Measurements from ENCODE around the gene SGPL1.
"Not testable (repeated sequence)": the region's sequence is repeated elsewhere in the genome, so short reads cannot be mapped to it uniquely, and the experiment has no call there.

Gene SGPL1

DNA sequence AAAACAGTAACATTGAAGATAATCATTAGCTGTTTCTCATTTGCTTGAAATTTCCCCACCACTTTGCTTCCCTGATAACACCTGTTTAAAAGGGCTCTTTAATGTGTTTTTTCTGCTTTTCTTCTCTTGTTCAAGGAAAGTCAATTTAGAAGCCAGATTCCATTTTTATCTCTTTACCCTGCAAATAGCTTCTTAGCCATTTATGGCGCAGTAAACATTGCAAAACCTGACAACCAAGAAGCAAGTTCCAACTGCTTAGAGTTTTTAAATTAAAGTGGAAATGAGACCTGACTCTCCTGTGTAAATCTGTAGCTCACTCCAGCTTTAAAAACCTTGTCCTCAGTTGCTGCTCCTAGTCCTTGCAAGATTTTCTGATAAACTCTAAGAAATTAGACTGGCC lies 30.1 kb downstream of the SGPL1 start:
- DNase-seq, result no peak

DNA sequence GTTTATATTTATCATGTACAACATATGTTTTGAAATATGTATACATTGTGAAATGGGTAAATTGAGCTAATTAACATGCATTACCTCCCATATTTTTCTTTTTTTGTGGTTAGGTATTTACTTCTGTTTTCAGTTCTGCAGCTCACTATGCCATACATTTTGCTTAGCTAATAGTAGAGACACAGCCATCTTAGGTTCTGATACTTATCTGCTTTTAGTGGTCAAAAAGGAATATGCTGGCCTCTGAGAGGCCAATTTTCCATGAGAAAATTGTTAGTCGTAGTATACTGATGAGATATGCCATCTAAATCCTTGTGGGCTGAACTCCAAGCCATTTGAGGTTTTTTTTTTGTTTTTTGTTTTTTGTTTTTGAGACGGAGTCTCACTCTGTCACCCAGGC lies 31.0 kb downstream of the SGPL1 start:
- no peak for DNase-seq

DNA sequence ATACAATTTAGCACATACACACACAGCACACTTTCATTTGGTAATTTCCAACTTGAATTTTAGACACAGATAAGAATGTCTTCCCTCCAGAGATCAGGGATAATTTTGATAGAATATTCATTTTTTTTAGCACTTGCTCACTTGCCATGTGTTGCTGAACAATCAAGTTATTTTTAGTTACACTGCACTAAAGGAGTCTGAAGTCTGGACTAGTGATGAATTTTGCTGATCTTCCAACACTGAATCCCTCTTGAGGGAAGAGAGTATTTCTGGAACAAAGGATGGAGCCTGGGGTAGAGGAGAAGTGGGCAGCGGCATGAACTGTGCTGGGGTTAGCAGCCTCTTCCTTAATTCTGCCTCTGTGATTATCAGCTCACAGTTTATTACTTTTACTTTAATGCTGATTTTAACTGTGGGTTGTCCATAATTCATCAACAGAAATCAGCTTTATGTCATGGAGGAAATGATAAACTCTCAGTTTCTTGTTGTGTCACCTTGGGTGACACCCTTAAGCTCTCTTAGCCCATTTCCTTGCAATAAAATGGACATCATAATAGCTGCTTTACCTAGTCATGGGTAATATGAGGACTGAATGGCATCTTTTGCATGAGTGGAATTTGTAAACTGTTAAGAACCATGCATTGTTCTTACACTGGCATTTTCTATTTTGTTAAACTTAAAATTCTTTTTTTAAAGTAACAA lies 32.1 kb downstream of the SGPL1 start:
- DNase-seq, result no peak

DNA sequence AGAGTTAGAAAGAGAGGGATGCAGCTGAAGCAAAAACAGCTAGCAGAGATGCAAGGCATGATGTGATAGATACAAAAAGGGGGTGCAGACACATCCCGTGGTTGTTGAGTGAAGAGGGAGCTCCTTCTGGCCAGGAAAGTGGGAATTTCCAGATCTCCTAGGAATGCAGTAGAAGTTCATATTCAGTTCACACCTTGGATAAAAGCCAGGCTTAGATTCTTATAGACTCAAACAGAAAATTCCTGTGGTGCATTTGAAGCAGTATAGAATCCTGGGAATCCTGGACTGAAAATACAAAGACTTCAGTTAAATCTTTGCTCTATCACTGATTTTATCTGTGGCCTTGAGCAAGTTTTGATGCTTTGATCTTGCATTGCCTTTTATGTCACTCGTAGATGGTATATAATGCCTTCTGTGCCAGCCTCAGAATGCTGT lies 33.9 kb downstream of the SGPL1 start:
- DNase-seq, result no peak

DNA sequence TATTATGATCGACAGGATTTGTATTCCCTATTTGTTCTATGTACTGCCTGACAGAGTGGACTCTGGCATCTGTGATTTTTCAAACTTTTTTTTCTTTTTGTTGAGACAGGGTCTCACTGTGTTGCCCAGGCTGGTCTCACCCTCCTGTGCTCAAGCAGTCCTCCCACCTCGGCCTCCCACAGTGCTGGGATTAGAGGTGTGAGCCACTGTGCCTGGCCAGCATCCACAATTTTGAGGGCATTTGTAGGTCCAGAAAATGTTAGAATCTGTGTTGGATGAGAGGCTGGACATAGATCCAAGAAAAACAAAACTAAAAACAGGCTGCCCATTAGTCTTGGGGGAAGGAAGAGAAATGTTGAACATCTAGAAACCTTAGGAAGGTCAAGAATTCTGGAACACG lies 34.3 kb downstream of the SGPL1 start:
- DNase-seq, result no peak

DNA sequence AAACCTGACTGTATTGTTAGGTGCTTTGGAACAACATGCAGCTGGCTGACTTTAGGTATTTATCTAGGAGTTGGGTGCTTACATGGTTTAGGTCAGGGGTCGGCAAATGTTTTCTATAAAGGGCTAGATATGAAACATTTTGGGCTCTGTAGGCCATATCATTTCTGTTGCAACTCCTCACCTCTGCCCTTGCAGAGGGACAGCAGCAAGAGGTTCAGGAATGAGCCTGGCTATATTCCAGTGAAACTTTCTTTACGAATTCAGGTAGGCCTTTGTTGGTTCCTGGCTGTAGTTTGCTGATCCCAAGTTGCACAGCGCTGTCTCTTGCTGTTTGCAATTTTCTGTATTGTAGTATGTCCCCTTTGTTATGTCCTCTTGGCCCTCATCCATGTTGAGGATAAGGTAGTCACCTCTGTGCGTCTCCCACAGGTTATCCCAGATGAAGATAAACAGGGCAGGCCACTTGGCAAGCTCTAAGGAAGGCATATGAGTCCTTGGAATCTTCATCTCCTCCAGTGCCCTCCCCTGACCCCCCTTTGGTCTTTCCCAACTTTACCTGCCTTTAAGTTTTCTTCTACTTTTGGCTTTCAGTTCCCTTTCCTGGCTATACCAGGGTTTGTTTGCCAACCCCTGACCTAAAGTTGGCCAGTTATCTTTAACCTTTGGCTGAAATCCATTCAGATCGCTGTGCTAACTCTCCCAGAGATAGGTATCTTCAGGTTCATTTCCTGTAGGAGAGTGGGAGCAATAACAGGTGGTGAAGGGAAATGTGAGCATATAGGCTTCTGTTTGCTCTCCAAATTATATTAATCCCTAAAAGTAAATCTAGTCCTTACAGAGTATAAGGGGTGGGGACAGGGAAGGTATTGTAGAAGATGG lies 36.1 kb downstream of the SGPL1 start:
- DNase-seq, result peak; percentile 39

DNA sequence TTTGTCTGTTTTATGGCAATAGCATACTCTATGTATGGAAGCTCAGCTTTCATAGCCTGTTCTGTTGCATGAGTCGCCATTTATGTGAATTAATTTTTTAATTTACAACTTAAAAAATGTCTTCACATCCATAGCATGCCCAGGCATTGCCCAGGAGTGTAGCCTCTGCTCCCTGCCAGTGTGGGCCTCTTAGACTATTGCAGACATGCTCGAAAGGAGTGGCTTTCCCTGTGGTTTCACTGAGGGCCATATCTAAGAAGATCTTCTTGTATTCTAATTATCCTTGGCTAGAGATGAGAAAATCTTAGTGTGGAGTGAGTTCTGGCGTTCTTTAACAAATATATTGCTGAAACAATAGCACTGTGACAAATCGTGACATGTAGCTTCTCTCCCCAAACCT lies 37.3 kb downstream of the SGPL1 start:
- no peak for DNase-seq

DNA sequence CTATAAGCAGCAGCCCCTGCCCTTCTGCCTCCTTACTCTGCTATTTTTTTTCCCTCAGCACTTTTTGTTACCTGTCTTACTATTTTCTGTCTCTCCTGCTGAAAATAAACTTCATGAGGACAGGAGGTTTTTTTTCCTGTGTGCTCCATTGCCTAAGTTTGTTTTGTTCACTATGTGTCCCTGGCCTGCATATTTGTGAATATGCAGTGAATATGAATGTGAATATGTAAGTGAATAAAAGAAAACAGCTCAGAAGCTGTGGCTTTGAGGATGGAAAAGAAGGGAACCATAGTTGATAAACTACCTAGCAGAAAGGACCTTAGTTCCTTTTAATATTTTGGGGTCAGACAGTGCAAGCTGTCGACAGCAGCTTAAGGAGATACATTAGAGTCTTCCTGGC lies 37.7 kb downstream of the SGPL1 start:
- no peak for DNase-seq

DNA sequence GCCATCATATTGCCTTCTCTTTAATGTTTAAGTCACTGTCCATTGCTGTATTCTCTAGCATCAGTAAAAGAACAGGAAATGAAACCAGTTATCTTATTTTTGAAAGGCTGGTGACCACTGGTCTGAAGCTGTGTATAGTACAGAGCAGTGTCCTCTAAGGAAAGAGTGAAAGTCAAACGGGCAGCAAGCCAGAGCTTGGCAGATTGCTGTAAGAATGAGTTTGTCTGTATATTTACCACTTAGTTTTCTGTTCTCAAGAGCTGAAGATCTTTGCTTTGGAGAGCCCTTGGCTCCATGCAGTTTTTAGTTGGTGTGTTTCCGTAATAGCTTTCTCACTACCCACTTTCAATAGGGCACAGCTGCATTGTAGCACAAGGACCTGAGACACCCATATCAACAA lies 40.7 kb downstream of the SGPL1 start:
- DNase-seq, result no peak

DNA sequence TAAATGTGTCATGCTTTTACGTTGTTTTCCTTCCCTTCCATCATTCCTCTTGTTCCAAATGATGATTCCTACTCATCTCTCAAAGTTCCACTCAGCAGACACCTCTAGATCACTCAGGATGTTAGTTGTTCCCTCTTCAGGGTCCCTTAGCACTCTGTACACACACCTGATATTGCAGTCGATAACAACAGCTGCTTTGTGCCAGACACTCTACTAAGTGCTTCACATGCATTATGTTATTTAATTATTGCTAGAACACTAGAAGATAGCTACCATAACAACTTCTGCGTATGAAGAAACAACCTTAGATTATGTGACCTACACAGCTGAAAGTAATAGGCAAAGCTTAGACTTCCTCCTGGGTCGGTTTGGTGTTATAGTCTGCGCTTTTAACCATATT lies 43.0 kb downstream of the SGPL1 start:
- DNase-seq, result no peak

DNA sequence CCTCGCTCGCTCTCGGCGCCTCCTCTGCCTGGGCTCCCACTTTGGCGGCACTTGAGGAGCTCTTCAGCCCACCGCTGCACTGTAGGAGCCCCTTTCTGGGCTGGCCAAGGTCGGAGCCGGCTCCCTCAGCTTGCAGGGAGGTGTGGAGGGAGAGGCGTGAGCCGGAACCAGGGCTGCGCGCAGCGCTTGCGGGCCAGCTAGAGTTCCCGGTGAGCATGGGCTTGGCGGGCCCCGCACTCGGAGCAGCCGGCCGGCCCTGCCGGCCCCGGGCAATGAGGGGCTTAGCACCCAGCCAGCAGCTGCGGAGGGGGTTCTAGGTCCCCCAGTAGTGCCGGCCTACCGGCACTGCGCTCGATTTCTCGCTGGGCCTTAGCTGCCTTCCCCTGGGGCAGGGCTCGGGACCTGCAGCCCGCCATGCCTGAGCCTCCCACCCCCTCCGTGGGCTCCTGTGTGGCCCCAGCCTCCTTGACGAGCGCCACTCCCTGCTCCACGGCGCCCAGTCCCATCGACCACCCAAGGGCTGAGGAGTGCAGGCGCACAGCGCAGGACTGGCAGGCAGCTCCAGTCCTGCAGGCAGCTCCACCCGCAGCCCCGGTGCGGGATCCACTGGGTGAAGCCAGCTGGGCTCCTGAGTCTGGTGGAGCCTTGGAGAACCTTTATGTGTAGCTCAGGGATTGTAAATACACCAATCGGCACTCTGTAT lies 45.9 kb downstream of the SGPL1 start:
- DNase-seq, result not testable (repeated sequence)

DNA sequence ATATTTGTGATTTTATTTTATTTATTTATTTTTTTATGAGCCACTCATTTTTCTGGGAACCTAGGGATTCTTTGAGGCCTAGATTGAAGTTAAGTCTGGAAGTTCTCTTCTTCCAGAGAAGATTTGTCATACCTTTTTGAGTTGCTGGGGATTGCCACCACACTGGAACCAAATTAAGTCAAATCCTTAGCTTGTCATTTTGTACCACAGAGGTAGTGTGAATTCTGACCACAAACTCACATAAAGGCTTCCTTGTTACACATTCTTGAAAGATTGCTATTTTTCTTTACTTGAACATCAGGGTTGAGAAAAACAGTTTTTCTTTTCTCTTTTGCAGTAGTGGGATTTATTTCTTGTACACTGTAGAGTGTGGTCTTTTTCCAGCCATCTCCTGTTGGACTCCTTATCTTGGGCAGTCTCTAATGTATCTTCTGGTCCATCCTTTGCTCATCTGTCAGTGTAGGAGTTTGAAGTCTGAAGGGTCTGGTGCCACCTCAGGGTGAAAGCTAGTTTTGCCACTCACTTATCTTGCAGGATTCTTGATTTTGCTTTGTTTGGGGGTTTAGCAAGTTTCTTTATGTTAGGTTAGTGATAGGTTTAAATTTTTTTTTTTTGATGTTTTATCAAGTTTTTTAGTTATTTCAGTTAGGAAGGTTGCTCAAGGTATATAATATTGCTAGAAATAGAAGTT lies 47.9 kb downstream of the SGPL1 start:
- no peak for DNase-seq

DNA sequence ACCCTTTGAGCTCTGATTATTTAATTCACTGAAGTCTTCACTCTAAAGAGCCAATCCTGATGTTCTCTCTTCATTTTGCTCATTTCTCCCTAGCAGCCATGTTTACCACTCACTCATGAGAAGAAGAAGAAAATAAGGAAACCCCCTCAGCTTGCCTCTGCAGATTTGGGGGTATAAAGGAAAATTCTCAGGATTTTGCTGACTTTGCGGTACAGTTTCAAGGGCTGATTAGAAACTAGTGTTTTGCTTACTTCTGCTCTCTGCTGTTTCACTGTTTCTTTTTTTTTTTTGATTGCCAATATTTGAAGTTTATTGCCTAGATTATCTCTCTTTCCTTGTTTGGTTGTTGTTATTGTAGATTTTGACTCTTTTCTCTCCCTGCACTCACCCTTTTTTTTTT lies 49.2 kb downstream of the SGPL1 start:
- DNase-seq, result no peak

DNA sequence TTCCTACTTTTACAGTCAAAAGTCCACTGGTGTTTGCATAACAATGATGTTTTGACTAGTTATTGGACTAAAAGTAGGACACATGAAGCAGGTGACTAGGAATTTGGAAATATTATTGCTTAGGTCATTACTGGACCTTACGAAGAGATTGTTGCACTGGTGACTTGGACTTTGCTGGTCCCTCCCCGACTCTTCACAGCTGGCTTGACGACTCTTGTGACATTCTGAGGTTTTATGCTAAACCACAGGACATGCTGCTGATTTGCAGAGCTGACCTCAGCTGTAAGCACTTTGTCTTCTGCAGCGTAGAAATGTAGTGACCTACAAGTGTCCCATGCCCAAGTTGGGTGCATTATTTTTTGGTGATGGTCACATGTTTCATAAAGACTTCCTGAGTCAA lies 50.7 kb downstream of the SGPL1 start:
- no peak for DNase-seq

DNA sequence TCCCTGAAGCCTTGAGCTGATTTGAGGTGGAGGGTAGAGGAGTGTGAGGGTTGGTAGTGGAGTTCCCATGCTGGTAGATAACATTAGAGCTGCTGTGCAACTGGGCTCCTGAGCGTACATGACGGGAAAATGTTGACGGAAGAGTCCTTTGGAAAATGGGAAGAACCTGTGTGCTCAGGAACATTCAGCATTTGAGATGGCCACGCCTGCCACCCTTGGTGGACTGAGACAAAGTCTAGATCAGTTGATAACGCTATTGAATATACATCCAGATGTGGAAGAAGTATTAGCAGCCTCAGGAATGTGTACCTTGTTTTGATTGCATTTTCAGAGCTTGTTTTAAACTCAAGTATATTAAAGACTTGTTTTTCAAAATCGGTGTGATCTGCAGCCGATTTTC lies 56.5 kb downstream of the SGPL1 start:
- no peak for DNase-seq

DNA sequence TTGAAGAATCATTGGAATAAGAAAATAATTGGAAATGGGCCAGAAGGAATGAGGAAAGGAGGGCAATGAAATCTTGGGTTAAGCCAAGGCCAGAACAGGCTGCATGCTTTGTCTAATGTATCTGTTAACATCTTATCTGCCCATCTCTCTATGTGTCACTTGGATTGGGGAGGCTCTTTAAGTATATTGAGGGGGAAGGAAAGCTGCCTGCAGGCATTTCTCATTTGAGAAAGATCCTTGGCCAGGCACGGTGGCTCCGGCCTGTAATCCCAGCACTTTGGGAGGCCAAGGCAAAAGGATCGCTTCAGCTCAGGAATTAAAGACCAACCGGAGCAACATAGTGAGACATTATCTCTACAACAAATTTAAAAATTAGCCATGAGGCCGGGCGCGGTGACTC lies 58.3 kb downstream of the SGPL1 start:
- DNase-seq, result no peak

DNA sequence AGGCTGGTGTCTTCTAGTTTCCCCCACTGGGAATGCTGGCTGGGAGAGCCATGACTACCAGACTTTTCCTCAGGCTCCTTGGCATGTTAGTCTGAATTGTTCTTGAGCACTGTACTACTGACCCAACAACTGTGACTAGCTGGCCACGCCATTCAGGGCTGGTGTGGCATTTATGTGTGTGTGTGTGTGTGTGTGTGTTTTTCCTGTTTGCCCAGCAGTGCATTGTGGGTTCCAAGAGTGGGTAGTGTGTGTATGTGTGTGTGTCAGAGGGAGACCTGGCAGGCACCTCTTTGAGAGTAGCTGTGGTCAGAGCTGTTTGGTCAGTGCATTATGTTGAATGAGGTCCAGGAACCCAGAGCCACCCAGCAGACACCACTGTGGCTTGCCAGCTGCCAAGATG lies 63.5 kb downstream of the SGPL1 start:
- no peak for DNase-seq

DNA sequence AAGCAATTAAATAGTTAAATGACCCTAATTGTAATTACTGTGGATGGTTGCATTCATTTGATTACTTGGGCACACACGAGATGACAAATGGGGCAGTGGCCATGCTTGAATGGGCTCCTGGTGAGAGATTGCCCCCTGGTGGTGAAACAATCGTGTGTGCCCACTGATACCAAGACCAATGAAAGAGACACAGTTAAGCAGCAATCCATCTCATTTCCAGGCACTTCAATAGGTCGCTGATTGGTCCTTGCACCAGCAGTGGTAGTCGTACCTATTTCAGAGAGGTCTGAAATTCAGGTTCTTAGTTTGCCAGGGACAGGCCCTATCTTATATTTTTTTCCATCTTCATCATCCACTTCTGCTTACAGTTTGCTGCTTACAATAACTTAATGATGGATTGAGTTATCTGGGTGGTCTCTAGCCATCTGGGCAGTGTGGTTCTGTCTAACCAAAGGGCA lies 64.4 kb downstream of the SGPL1 start:
- DNase-seq, result peak; percentile 79

DNA sequence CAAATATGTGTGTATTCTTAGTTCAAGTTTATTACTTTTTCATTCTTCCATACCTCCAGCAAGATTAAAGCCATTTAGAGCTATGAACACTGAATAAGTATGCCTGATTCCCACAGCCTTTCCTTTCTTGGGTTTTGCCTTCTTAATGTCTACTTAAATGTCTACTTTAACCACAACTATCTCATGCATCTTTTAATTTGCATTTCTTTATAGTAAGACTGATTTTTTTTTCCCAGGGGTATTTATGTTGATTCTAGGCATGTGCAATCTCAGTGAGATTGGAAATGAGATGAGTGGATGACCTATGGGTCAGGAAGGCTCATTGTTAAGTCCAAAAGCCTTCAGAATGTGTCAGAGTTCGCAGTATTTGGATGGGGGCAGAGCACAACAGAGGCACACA lies 69.0 kb downstream of the SGPL1 start:
- no peak for DNase-seq

DNA sequence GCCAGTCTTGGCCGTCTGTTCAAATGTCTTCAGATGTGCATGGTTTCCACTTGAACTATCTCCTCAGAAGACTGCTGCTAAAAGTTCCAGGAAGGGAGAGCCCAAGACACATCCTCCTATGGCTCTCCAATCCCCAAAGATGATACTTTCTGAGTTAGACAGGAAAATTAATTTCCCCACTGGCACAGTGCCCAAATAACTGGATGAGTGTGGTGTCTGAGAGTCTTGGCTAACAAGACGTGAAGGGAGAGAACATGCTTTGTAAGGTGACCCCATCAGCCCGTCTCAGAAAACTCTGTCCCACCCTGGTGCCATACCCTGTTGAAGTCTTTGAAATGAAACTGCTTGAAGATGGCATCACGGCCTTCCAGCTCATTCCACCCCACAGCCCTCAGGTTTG lies 69.7 kb downstream of the SGPL1 start:
- DNase-seq, result no peak

DNA sequence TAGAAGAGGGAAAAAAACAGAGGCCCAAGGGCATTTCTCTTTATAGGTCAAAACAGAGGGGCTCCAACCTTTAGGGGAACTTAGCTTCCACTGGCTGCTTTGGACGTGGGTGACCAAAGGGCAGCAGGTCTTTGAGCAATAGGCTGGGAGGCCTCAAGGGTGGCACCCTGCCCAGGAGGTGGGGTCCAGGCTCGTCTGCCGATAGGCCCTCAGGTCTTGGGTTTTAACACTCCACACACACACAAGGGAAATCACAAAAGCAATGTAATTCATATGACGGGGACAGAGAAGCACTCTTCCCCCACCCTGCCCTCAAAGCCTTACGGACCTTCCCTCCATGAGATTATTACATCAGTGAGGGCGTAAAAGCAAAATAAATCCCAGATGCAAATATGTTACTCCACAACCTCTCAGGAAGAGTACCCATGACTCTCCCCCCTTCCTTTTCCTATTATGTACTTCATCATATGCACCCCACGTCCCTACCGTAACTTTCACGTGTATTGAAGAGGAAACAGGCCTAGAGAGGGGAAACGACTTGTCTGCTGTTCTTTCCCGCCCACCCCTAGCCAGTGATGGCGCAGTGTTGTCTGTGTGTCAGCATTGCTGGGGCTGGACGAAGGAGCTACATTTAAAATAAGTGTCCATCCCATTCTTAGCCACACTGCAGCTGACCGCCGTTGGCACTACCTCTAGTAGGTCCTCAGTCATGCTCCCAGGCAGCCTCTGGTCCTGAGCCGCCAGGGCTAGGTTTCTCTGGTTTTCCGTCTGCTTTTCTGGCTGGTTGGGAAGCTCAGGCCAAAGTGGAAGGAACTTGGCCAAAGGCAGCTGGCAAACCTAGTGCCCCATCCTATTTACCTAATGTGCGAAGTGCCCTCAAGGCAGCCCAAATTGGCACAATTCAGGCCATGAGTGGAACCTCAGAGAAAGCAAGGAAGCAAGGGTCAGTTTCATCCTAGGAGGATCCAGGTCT lies 70.5 kb downstream of the SGPL1 start:
- DNase-seq, result no peak
